Bronchial epithelial cell (primary cell): ENCODE results near the gene MYADM. TPM values are rescaled to one million over a fixed set of nuclear protein-coding genes. Genes with fewer than 3 reads are reported as not detected.

Source experiments
- DNase-seq: peaks from one replicate; pipeline ENCODE4 v3.0.0-alpha.2; 2010; ENCODE audit warnings: low read depth
- FAIRE-seq: peaks from 2 replicates; lab custom pipeline; 2011; peaks lifted over from hg19 to GRCh38; lab: Jason Lieb, UNC
- H3K27me3 ChIP-seq: 2 replicates; pipeline ENCODE4 v1.5.1; 2011; ENCODE audit warnings: low read length; ENCODE audit not compliant: control insufficient read depth, insufficient read depth
- H3K36me3 ChIP-seq: 2 replicates; pipeline ENCODE4 v1.5.1; 2011; ENCODE audit warnings: low read length; ENCODE audit not compliant: control insufficient read depth, insufficient read depth
- H3K4me3 ChIP-seq: 2 replicates; pipeline ENCODE4 v1.5.1; 2011; ENCODE audit warnings: mild to moderate bottlenecking, low read depth, low read length, control low read depth
- total RNA-seq: library from RNA; depleted of rRNA; stranded (reverse); fragments of >200 nt; gene quantifications from 2 replicates; pipeline ENCODE4 v1.2.1, GENCODE V29; 2014
- TF ChIP-seq, protein P1 (sequence below): IDR thresholded peaks from 2 replicates; pipeline ENCODE4 v1.5.1; 2011; ENCODE audit warnings: mild to moderate bottlenecking, moderate library complexity, low read length, control low read depth, inconsistent platforms; ENCODE audit not compliant: insufficient read depth, severe bottlenecking

The MYADM gene
- total RNA-seq, 1 donor from 2014 or later = 1.3 TPM

DNA sequence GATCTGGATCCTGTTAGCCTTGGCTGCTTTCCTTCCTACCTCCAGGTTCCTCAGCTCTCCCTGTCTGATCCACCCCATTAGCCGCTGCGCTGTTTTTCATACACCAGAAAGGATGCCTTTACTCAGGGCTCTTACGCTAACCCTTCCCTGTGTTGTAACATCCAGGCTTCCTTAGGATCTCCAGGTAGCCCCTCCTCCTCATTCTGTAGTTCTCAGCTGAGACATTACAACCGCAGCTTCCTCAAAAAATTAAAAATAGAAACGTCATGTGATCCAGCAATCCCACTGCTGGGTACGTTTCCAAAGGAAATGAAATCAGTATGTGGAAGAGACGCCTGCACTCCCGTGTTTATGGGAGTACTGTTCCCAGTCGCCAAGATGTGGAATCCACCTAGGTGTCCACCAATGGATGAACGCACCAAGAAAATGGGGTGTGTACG is 18.4 kb upstream of the MYADM start:
- no peak for FAIRE-seq

GRCh38 chr19:53853707-53854106 is 14.0 kb upstream of the MYADM start:
- TF ChIP-seq, protein P1, sequence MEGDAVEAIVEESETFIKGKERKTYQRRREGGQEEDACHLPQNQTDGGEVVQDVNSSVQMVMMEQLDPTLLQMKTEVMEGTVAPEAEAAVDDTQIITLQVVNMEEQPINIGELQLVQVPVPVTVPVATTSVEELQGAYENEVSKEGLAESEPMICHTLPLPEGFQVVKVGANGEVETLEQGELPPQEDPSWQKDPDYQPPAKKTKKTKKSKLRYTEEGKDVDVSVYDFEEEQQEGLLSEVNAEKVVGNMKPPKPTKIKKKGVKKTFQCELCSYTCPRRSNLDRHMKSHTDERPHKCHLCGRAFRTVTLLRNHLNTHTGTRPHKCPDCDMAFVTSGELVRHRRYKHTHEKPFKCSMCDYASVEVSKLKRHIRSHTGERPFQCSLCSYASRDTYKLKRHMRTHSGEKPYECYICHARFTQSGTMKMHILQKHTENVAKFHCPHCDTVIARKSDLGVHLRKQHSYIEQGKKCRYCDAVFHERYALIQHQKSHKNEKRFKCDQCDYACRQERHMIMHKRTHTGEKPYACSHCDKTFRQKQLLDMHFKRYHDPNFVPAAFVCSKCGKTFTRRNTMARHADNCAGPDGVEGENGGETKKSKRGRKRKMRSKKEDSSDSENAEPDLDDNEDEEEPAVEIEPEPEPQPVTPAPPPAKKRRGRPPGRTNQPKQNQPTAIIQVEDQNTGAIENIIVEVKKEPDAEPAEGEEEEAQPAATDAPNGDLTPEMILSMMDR = no peak
- H3K36me3 ChIP-seq = no peaks in the 10 kb centered on the region
- peaks cover 2% of the 10 kb centered on the region for H3K27me3 ChIP-seq
- no peak for FAIRE-seq
- DNase-seq = no peak
- H3K4me3 ChIP-seq = no peak overlapping the region

More for the DNA sequence above, 18.4 kb upstream of the MYADM start:
- H3K4me3 ChIP-seq = no peak overlapping the region
- H3K27me3 ChIP-seq = peaks cover 2% of the 10 kb centered on the region
- no peaks in the 10 kb centered on the region for H3K36me3 ChIP-seq
- TF ChIP-seq, protein P1 = no peak
- no peak for DNase-seq

GRCh38 chr19:53864308-53864836 is 3.3 kb upstream of the MYADM start:
- FAIRE-seq (peak; percentile 36), DNase-seq (no peak)
- Histone ChIP-seq H3K4me3 (no peak overlapping the region), H3K36me3 (no peaks in the 10 kb centered on the region), H3K27me3 (no peaks in the 10 kb centered on the region)
- TF ChIP-seq, protein P1 = no peak

DNA sequence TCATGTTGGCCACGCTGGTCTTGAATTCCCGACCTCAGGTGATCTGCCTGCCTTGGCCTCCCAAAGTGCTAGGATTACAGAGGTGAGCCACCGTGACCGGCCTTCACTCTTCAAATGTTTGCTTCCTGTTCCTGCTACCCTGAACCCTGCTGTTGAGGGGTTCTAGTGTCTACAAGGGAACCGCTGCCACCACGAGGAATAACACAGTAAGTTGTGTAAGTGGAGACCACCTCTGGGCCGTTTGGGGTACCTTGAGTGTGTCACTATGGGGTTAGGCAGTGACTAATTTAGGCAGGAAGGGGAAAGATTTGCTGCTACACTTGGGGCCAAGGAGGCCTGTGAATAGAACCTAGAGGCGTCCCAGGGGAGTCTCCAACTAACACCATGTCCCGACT is 2.2 kb upstream of the MYADM start:
- DNase-seq (no peak), FAIRE-seq (no peak)
- Histone ChIP-seq H3K4me3 (no peak overlapping the region), H3K36me3 (no peaks in the 10 kb centered on the region), H3K27me3 (no peaks in the 10 kb centered on the region)
- TF ChIP-seq, protein P1 = no peak

- no peak for FAIRE-seq
- Histone ChIP-seq H3K27me3 (no peaks in the 10 kb centered on the region), H3K4me3 (no peak overlapping the region), H3K36me3 (no peaks in the 10 kb centered on the region)
- TF ChIP-seq, protein P1 = no peak
- no peak for DNase-seq
Observed at GRCh38 chr19:53865918-53866864, 1.5 kb upstream of the MYADM start.
